SW 1271 (cell line): ENCODE results near the gene MPIG6B.

ENCODE experiments used
- DNase-seq, 2 experiments: peaks; one replicate each; lab custom pipeline; 2025; lab: John Stamatoyannopoulos, UW

The MPIG6B gene, protein sequence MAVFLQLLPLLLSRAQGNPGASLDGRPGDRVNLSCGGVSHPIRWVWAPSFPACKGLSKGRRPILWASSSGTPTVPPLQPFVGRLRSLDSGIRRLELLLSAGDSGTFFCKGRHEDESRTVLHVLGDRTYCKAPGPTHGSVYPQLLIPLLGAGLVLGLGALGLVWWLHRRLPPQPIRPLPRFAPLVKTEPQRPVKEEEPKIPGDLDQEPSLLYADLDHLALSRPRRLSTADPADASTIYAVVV

DNA sequence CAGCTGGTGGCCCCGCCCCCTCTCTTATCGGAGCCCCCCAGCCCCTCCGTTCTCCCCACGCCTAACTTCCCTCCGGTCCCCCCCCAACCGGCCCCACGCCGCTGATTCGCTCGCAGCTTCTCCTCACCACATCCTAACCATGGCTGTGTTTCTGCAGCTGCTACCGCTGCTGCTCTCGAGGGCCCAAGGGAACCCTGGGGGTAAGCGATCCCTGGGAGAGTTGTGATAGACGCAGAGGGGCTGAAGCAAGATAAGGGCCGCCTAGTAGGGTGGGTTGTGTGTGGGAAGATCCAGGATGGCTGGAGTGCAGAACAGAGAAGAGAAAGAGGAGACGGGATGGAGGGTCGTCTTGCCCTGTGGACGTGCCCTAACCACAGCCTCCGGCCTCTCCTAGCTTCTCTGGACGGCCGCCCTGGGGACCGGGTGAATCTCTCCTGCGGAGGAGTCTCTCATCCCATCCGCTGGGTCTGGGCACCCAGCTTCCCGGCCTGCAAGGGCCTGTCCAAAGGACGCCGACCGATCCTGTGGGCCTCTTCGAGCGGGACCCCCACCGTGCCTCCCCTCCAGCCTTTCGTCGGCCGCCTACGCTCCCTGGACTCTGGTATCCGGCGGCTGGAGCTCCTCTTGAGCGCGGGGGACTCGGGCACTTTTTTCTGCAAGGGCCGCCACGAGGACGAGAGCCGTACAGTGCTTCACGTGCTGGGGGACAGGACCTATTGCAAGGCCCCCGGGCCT, at the start of gene MPIG6B:
MPIG6B (plus strand) TSS at position 129 of the 735 bp plus-strand sequence; CDS start at position 140, 11 bp downstream.
- no peak for DNase-seq

DNA sequence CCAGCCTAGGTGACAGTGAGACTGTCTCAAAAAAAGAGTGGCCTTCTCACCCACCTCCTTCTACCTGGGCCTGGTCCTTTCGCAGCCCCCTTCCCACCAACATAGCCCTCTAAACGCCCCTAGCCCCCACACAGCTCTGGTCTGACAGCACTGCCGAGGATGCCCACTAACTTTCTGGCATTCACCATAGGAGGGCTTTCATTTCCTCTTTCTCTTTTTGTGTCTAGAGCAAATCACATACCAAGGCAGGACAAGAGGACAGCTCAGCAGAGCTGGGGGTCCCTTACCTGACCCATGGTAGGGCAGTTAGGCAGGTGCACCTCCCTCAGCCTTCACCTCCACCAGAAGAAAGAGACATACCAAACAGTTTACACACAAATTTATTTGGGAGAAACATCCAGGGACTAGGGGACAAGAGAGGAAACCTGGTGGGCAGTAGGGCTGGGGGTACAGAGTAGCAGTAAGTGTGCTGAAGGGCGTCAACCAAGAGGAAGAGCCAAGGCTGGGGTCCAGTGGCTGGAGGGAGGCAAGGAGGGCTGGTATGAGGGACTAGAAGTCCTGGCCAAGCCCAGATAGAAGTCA, 46.8 kb upstream of the MPIG6B start:
- no peak for DNase-seq

DNA sequence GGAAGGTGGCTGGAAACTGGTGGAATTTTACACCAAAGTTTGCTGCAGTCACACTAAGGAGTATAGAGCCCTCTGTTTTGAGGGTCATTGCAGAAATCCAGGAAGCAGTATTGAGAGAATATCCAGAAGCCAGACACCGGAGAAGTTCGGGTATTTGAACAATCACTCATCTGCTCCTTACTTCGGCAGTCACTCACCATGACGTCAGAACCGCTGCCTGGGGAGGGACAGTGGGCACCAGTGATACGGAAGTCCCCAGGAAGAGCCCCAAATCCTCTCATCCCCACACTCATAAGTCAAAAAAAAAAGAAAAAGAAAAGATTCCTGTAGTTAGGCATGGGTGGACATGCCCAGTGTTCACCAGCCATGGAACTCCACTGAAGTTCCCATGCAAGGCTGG, 46.3 kb upstream of the MPIG6B start:
- no peak for DNase-seq

DNA sequence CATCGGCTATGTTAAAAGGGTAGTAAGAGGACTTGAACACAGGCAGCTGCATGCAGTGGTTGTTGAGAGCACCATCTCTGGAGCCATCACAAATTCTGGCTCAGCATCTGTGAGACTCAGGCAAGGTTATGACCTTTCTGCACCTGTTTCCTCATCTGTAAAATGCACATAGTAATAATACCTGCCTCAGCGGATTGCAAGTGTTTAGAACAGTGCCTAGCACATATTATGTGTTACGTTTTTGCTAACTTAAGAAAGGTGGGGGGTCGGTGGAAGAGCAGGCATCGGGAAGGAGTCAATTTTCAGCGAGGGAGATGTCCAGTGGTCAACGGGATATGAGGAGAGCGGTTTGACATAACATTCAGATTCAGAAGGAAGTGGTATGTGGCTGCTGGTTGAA, 45.2 kb upstream of the MPIG6B start:
- no peak for DNase-seq

DNA sequence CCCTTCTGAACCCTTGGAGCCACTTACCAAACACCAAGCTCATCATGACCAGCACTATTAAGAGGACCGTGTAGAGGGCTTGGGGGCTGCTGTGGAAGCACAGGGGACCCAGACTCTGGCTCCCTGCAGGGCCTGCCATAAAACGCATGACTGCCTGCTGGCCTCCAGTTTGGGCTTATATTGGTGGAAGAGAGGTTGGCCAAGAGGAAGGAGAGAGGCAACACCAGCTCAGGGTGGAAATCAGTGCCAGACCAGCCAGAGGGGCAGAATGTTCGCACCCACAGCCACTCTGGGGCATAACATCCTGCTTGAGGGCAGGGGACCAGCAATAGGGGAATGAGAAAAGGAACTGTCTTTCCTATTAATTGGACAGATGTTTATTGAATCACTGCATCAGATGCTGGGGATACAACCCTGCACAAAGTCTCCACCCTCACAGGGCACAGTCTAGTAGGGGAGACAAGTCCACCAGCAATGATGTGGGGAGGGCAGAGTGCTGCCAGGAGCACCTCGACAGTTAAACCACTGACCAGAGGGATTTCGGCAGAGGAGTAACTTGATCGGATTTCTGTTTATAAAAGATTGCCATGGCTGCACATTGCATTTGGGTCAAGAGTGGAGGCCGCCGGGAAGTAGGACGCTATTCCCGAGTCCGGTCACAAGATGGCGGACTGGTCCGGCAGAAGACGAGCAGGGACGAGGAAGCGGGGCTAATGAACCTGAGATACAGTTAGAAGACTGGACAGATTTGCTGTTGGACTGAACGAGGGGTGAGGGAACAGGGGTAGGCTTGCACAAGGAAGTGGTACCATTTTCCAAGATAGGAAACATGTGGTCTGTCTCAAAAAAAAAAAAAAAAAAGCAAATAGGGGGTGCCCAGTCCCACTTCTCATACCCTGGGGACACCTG, 42.7 kb upstream of the MPIG6B start, which contains the start of gene LY6G5C:
LY6G5C (minus strand) TSS at position 842 of the 909 bp plus-strand sequence; CDS start at position 148, 694 bp downstream.
- peak in 1 of 2 experiments; percentile 86 for DNase-seq

DNA sequence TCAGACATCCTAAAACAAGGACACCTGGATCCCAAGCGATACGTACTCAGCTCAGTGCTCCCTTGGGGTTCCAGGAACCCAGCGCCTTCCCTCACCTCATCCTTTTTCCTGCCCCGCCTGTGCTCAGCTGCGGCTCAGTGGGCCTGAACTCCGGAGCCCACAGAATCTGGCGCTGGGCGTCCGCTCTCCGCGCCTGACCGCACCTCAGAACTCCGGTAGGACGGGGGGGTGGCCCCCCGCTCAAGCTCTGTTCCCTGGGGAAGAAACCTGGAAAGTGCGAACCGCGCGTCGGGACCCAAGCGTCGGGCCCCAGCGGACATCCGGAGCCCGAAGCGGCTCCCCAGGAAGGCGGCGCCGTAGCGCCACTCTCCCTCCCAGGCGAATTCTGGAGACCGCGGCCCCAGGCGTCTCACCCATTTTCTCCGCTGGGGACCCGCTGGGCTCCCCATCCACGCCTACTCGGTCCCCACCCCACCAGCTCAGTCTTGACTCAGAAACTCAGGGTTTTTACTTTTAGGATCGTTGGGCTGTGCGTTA, 42.0 kb upstream of the MPIG6B start:
- no peak for DNase-seq

DNA sequence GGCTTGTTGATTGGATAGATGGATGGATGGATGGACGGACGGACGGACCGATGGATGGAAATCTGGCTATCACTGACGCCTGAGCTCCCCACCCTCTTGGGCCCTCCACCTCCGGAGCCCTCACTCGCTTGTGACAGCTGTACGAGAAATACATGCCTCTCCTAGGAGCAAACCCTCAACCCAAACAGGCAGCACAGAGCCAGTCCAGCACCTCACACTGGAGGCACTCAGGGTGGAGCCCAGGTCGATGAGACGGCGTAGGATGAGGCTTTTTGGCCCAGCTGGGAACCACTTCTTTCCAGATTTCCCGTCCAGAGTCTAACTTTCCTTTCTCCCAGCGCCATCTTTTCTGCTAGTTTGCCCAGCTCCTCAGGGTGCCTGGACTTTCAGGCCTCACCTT, 39.6 kb upstream of the MPIG6B start:
- no peak for DNase-seq

DNA sequence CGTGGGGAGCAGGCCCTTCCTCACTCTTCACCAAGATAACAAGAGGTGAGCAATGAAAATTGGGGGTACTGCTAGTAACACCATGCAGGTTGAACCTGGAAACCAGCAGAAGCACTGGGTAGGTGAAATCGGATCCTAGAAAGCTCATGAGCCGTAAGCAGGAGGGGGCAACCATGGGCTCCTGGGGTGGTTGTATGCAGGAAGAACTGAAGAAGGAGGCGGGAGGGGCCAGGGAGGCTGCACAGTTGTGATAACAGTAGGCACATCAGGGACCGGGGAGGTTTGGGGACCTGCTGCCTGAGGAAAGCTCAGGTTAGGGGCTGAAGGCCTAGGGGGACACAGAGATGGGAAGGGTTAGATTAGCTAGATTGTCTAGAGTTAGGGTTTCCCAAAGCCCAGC, 36.7 kb upstream of the MPIG6B start:
- DNase-seq, result no peak

DNA sequence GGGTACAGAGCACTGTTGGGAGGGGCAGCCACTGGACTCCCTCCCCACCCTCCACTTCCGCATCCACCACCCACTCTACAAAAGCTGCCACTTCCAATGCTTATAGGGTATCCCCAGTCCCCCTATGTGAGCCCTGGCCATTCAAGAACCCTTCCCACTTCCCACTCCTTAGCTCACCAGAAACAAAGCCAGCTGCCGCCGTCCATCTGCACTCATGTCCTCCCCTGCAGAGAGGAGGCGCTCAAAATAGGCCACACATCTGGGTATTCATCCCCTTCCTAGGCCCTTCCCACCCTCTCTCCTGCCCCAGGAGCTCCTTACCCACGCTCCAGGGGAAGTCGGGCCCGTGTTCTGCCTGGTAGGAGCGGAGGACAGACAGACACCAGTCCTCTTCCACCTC, 35.9 kb upstream of the MPIG6B start:
- no peak for DNase-seq

DNA sequence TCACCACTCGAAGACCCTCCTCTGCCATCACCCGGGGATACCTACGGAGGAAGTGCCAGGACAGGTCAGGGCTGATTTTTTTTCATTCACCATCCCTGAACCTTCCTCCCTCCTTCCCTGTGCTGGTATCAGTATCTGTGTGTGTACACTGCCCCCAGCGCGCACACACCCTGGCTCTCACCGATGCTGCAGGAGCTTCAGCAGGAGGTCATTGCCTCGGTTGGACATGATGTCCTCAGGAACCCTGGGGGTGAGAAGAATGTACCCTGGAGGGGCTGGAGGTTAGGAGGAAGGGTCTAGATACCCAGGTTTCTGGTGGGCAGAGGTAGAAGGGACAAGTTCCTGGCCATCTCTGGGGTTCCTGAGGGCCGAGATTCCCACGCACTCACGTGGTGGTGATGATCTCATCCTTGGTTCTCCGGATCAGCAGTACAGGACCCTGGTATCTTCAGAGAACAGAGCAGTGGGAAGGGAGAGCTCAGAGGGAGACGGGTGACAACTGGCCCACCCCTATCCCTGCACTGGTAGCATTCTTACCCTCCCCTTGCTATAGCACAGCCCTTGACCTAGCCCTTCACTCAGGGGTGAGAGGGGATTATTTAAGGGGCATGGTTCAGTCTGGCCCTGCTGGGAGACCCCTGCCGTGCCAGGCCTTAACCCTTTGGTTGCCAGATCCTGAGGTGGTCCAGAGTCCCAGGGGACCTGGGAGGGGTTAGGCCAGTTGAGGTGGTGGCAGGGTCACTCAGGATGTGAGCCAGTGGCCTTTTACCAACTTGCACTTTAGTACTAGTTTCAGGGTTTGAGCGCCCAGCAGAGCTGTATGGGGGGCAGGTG, 35.1 kb upstream of the MPIG6B start:
- no peak for DNase-seq

DNA sequence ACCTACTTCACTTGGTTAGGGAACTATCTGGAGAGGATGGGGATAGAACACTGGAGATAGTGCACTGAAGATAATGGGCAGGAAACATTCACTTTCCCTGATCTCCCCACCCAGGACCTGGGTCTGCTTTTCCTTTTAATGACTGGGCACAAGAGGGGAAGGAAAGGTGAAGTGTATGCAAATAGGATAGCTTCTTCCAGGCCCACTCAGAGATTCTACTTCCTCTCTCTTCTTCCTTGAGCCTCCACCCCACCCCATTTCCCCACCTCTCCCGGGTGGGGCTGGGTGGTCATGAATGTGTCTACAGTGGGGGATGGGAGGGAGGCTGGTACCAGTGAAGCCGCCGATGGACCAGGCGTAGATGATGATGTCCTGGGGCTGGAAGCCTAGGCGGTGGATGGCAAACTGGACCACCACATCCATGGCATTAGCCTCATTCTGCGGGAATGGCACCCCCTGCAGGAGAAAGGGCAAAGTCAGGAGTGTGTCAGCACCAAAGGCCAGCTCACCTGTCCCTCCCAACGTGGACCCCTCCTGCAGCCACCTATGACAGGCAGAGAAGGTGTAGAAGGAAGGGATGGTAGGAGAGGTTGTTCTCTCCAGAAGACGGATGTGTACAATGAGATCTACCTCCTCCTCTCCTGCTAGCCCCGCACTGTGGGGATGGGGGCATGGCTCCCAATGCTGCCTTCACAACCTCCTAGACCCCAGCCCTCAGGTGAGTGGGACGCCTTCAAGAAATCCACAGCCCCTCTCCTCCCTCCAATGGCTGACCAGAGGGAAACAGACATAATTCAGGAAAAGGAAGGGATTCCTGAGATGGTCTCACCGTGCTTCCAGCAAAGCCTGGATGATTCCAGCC, 33.7 kb upstream of the MPIG6B start:
- no peak for DNase-seq

DNA sequence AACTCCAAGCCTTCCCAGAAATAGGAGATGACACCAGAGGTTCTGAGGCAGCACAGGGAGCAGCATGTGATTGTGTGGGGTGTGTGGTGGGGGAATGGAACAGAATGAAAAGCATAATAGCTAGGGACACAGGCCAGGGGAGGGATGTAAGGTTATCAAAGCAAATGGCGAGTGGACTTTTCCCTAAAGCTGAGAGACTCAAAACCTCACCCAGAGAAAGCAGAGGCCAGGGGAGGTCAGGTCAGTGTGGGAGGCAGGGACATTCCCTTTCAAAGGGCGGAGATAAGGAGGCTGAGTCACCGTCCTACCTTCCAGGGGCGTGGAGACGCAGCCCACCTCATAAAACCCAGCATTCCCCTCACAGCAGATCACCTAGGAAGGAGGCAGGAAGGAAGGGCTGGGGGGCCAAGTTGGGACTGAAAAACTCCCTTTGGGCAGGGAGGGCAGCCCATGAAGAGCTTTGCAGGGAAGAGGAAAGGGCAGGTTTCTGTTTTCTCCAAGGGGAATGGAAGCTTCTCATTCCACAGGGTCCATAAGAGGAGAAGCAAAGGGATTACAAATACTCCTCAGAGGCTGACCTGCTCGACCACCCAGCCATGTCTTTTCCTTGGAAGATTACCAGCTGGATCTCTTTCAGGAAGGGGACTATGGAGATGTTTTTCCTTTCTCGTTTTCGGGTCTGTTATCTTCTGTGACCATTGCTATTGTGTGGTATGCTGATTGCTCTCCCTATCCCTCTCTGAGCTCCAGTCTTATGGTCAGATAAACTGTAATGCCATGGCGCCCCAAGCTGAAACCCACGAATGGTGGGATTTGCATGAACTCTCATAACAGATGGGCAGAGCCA, 32.7 kb upstream of the MPIG6B start:
- DNase-seq, result no peak

DNA sequence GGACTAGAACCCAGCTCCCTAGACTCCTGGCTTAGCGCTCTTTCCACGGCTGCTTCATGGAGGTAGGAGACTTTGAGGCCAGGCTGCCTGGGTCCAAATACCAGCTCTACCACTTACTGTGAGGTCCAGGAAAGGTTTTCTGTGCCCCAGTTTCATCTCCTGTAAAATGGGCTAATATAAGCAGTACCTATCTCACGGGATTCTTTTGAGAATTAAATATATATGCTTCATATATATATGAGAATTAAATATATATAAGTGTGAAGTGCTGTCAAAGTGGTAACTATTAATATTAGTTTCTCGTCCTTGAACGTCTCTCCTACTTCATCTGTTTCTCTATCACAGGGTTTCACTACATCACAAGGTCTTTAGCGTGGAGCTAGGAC, 32.1 kb upstream of the MPIG6B start:
- DNase-seq, result no peak

DNA sequence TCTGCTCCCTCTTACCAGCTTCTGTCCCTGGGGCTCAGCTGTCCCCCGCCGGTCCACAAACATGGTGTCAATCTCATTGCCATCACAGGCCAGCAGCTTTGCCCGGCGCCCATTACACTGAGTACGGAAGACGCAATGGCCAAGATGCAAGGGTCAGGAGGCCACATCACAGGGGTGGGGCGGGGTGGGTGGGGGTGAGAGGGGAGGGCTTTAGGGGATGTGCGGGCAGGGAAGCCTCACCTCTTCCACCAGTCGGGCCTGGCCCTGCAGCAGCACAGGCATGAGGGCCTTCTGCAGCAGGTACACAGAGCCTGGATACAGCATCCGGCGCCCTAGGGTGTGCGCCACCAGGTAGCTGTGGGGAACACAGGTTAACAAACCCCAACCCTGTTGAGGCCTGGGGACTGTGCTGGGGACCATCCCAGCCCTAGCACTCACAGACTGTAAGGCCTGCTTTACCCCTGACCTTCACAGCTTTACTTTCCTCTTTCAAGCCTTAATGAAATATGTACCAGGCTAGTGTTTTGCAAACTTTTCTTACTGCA, 31.5 kb upstream of the MPIG6B start:
- DNase-seq, result no peak

DNA sequence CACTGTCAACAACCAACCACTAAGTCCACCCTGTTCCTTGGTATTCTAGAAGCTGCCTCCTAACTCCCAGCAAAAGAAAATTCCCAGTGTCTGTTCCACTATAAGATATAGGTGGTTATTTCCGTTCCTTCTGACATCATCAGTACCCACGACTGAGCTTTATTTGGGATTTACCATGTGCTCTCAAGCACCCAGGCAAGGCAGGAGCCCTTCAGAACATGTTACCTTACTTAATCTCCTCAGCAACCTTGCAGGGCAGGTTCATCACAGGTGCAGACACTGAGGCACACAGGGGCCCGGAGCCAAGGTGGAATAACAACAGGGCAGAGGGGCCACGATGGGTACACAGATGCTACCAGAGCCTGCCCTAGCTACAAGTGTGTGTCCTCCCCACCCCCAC, 30.8 kb upstream of the MPIG6B start:
- no peak for DNase-seq

DNA sequence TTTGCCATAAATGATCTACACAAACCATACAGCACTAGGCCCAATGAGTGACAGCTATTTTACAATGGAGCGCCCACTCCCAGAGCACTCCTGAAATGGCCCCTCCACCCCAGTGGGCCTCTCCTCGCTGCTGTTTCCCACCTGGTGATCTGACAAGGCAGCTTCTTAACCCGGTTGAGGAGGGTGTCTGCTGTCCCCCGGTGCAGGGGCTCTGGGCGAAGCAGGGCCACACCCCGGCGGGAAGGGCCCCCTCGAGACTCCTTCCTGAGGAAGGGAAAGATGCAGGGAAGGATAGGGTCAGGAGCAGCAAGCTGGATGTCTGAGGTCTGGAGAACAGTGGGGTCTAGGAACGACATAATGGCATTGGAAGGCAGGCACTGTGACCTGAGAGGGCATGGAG, 30.3 kb upstream of the MPIG6B start:
- no peak for DNase-seq

DNA sequence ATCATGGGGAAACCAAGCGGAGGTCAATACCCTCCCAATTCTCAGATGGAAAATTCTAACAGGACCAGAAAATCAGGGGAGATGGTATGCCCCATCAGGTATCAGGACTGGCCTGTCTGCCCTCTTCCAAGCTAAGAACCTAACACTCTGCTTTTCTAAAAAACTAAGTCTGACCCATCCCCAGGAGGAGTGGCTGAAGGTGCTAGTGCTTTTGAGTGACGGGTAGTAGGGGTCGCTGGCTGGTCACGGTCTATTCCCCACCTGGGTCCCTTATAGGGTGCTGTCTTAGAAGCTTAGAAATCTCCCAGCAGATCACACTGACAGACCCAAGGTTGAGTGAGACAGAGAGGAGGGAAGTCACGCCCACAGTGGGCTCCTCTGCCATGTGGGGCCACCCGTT, 29.6 kb upstream of the MPIG6B start:
- DNase-seq, result no peak

DNA sequence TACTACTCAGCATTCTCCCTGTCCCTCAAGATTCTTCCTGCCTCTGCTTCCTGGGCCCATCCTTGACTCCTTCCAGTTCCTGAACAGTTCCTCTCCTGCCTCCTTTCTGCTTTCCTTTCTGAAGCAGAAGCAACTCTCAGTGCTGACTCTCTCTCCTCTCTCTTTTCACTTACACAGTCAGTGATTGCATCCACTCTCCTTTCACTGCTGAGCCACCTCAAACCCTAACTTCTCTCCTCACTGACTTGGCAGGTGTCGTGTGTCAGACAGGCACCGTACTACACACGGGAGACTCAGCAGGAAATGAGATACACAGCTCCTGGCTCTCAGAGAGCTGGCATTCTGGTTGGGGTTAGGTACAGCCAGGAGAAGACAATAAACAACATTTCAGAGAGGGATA, 25.6 kb upstream of the MPIG6B start:
- no peak for DNase-seq
